Activated CD4-positive, alpha-beta memory T cell treated with anti-CD3 and anti-CD28 coated beads for 36 hours (primary cell): ENCODE data around the gene DRAM2. TPM values are rescaled to one million over a fixed set of nuclear protein-coding genes. Genes with fewer than 3 reads are reported as not detected.
A peak's percentile ranks its signal among the peaks of the same experiment; 100 is the strongest.

Experiments used
- CTCF ChIA-PET: fragments of 350-600 bp; sonication (Branson Sonifier 250); formaldehyde crosslinking; loops from one replicate; lab custom pipeline; 2021; ENCODE audit warnings: antibody characterized with exemption, inconsistent platforms; lab: Charles Lee
- POLR2A ChIA-PET: fragments of 350-600 bp; sonication (Branson Sonifier 250); formaldehyde crosslinking; loops from one replicate; lab custom pipeline; 2021; ENCODE audit warnings: antibody characterized with exemption; lab: Charles Lee
- DNase-seq: peaks from one replicate; pipeline ENCODE4 v3.0.0-alpha.2; 2020
- H3K27ac Mint-ChIP-seq: one replicate; pipeline ENCODE4 v1.8.0; 2021; ENCODE audit warnings: mixed read lengths
- H3K27me3 Mint-ChIP-seq: one replicate; pipeline ENCODE4 v1.8.0; 2021; ENCODE audit warnings: mixed read lengths
- H3K36me3 Mint-ChIP-seq: one replicate; pipeline ENCODE4 v1.8.0; 2021; ENCODE audit warnings: mixed read lengths
- H3K4me1 Mint-ChIP-seq: one replicate; pipeline ENCODE4 v1.8.0; 2021; ENCODE audit warnings: low read depth, mixed read lengths
- H3K4me3 Mint-ChIP-seq: one replicate; pipeline ENCODE4 v1.8.0; 2021; ENCODE audit warnings: mild to moderate bottlenecking, mixed read lengths
- H3K9me3 Mint-ChIP-seq: one replicate; pipeline ENCODE4 v1.8.0; 2021; ENCODE audit warnings: mixed read lengths
- intact Hi-C: fragments of 100-400 bp; cut with micrococcal nuclease; formaldehyde crosslinking; loops from one replicate; pipeline ENCODE4 v1.15.1; 2023
- total RNA-seq, 2 experiments: library from RNA; stranded (reverse); gene quantifications; one replicate each; pipeline ENCODE4 v1.2.3, GENCODE V29; 2021

The DRAM2 gene
- total RNA-seq, 2 experiments from 2014 or later: 30.1 to 30.5 TPM

DNA sequence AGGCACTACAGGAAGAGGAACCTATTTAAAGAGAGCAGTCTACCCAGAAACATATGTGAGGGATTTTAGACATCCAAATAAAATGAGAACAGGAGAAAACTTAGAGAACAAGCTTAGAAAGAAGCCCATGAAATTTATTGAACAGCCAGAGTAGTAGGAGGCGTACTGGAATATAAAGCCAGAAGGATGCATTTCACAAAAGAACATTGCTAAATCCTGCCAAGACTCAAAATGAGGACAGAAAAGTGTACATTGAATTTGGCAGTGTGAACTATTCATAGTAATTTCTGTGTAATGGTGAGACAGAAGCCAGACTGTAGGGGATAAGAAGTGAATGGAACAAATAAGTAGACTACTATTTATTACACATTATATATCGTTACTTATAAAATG is 22.6 kb upstream of the DRAM2 start:
- no peak overlapping the region for H3K27ac Mint-ChIP-seq
- no peaks in the 10 kb centered on the region for H3K9me3 Mint-ChIP-seq

DNA sequence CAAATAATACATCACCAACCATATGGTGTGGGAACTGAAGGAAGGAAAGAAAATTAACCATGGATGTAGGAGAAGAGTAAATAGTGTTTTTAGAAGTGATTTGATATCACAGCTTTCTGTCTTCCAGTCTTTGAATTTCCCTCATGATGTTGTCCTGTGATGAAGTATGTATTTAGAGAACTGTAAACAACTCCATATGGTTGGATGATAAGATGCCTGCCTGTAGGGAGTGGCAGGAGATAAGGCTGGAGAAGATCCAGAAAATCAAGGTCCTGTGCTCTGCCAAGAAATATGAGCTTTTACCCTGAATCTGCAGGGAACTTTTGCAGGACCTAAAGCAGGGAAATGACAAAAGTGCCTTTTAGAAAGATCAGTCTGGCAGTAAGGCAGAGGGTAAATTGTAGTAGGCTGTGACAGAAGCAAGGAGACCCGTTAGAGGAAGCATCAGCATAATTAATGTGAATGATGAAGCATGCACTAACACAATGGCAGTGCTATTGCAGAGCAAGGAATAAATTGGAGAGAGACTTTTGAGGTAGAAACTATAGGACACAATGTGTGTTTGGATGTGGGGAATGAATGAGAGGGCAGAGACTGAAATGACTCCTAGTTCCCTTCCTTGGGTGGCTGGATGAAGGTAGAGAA is 22.1 kb upstream of the DRAM2 start:
- H3K4me3 Mint-ChIP-seq: no peak overlapping the region
- no peaks in the 10 kb centered on the region for H3K27me3 Mint-ChIP-seq
- H3K36me3 Mint-ChIP-seq: peaks cover 12% of the 10 kb centered on the region
- CTCF ChIA-PET: no interaction called here
- peaks cover 9% of the 10 kb centered on the region for H3K4me1 Mint-ChIP-seq
- POLR2A ChIA-PET: interaction anchor here (0.6 kb wide), 1 partner anchor 1046 kb away, joined by 4 read pairs; no protein-coding TSS in a partner anchor
- H3K9me3 Mint-ChIP-seq: no peaks in the 10 kb centered on the region
- H3K27ac Mint-ChIP-seq: no peak overlapping the region
- DNase-seq: no peak
- intact Hi-C loops: no loop called here

More for the DNA sequence above, 22.6 kb upstream of the DRAM2 start:
- no peak for DNase-seq
- H3K36me3 Mint-ChIP-seq: peaks cover 12% of the 10 kb centered on the region
- CTCF ChIA-PET: no interaction called here
- intact Hi-C loops: no loop called here
- H3K27me3 Mint-ChIP-seq: no peaks in the 10 kb centered on the region
- H3K4me1 Mint-ChIP-seq: peaks cover 9% of the 10 kb centered on the region
- POLR2A ChIA-PET: no interaction called here
- H3K4me3 Mint-ChIP-seq: no peak overlapping the region

DNA sequence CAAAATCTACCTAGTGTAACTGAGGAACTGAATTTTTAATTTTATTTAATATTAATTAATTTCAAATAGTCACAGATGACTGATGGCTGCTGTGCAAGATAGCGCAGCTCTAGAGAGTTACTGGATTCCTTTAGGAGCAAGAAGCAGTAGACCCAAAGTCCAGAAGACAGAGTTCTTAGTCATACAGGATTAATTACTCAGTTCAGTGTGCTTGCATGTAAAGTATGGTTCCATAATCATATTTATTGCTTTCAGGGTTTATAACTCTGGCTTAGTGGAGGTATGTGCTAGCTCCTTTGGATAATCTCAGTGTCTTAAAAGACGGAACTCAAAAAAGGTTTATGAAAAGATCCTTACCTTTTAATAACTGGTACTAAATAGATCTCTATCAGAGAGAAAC is 17.5 kb upstream of the DRAM2 start:
- Mint-ChIP-seq H3K4me1 (peaks cover 37% of the 10 kb centered on the region), H3K4me3 (no peak overlapping the region), H3K36me3 (peaks cover 43% of the 10 kb centered on the region), H3K9me3 (no peaks in the 10 kb centered on the region), H3K27ac (no peak overlapping the region), H3K27me3 (no peaks in the 10 kb centered on the region)
- POLR2A ChIA-PET: no interaction called here
- DNase-seq: no peak
- CTCF ChIA-PET: interaction anchor here (2.1 kb wide), 1 partner anchor 126 kb away, joined by 6 read pairs; no protein-coding TSS in a partner anchor
- intact Hi-C loops: no loop called here

DNA sequence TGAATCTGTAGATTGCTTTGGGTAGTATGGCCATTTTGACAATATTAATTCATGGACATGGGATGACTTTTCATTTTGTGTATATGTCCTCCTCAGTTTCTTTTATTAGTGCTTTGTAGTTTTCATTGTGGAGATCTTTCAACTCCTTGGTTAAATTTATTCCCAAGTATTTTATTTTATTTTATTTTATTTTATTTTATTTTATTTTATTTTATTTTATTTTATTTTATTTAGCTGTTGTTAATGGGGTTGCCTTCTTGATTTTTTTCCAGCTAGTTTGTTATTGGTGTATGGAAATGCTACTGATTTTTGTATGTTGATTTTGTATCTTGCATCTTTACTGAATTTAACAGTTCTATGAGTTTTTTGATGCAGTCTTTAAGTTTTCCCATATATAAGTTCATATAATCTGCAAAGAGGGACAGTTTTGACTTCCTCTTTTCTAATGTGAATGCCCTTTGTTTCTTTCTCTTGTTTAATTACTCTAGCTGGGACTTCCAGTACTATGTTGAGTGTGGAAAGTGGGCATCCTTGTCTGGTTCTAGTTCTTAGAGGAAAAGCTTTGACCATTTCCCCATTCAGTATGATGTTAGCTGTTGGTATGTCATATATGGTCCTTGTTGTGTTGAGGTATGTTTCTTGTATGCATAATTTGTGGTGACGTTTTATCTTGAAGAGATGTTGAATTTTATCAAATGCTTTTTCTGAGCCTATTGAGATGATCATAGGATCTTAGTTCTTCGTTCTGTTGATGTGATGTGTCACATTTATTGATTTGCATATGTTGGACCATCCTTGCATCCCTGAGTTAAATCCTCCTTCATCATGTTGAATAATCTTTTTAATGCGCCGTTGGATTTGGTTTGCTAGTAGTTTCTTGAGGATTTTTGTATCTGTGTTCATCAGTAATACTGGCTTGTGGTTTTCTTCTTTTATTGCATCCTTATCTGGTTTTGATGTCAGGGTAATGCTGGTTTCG is 14.4 kb upstream of the DRAM2 start:
- Mint-ChIP-seq H3K4me1 (peaks cover 54% of the 10 kb centered on the region), H3K9me3 (no peaks in the 10 kb centered on the region), H3K27me3 (no peaks in the 10 kb centered on the region), H3K4me3 (no peak overlapping the region), H3K27ac (no peak overlapping the region), H3K36me3 (peaks cover 62% of the 10 kb centered on the region)
- ChIA-PET POLR2A (no interaction called here), CTCF (interaction anchor here (0.7 to 1.0 kb wide), 2 partner anchors 123 to 1313 kb away, joined by 3 read pairs; no protein-coding TSS in a partner anchor)
- DNase-seq: no peak
- intact Hi-C loops: no loop called here

DNA sequence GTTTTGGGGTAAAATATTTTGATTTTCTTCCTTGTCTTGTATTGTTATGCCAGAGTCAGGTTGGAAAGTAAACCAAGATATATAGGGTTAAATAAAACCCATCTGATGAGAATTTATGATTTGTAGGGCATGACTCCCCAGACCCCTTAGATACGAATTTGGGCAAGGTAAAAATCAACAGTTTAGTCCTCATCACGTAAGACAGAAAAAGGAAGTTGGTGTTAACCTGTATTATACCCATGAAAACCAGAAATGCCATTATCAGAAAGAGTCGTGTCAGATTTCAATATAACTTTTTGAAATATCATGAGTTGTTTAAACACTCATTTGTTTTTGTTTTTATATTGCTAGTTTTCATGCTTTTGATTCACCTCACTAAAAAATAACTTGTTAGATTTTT is 11.9 kb upstream of the DRAM2 start:
- ChIA-PET POLR2A (no interaction called here), CTCF (no interaction called here)
- no peak for DNase-seq
- no peaks in the 10 kb centered on the region for H3K27me3 Mint-ChIP-seq
- no peaks in the 10 kb centered on the region for H3K9me3 Mint-ChIP-seq
- peaks cover 73% of the 10 kb centered on the region for H3K4me1 Mint-ChIP-seq
- H3K36me3 Mint-ChIP-seq: peaks cover 71% of the 10 kb centered on the region
- H3K27ac Mint-ChIP-seq: no peak overlapping the region
- no peak overlapping the region for H3K4me3 Mint-ChIP-seq
- intact Hi-C loops: loop anchor here (2.0 kb wide), 1 partner anchor 37 kb away; no protein-coding TSS in a partner anchor

DNA sequence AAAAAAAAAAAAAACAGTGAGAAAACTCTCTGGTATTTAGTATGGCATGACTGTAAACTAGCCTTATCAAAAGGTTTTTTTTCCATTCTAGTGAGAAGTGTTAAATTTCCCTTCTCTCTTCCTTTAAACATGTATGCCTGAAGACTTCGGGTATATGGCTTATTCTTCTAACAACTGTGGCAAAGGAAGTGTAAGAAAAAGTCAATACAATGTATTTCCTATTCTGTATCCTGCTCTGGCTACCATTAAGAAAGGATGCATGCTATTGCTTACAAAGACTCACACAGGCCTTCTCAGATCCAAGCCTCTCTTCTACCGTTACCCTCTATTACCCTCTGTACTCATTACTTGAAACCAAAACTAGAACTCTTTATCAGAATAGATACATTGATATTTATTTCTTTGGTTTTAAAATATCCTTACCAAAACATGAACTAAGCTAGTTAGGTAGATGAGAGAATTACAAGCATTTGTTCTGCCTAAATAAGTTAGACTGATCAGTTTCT is 8.5 kb upstream of the DRAM2 start:
- intact Hi-C loops: loop anchor here (1.0 to 10.0 kb wide), 3 partner anchors 8 to 274 kb away; partner anchors contain the start of genes CD53, CEPT1 and DRAM2
- POLR2A ChIA-PET: no interaction called here
- H3K9me3 Mint-ChIP-seq: no peaks in the 10 kb centered on the region
- H3K27me3 Mint-ChIP-seq: no peaks in the 10 kb centered on the region
- H3K4me1 Mint-ChIP-seq: peaks cover 74% of the 10 kb centered on the region
- CTCF ChIA-PET: no interaction called here
- no peak for DNase-seq
- peaks cover 48% of the 10 kb centered on the region for H3K36me3 Mint-ChIP-seq
- no peak overlapping the region for H3K27ac Mint-ChIP-seq
- no peak overlapping the region for H3K4me3 Mint-ChIP-seq

DNA sequence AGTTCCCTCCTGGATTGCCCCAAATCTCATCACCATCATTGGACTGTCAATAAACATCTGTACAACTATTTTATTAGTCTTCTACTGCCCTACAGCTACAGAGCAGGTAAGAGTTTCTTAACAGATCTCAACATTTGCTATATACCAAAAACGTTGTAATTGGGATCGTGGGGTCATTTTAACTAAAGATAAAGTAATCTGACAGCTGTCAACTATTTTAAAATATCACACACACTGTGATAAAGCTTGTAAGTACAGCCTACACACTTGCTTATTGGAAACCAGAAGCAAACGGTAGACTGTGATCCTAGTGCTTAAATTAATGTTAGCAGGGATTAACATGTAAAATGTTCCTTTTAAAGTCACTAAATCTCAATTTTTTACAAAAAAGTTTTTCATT is 8.1 kb upstream of the DRAM2 start:
- intact Hi-C loops: loop anchor here (1.0 to 10.0 kb wide), 5 partner anchors 8 to 273 kb away; partner anchors contain the start of genes CD53, CEPT1 and DRAM2
- Mint-ChIP-seq H3K4me1 (peaks cover 74% of the 10 kb centered on the region), H3K27ac (no peak overlapping the region), H3K36me3 (peaks cover 43% of the 10 kb centered on the region), H3K9me3 (no peaks in the 10 kb centered on the region), H3K4me3 (no peak overlapping the region), H3K27me3 (no peaks in the 10 kb centered on the region)
- CTCF ChIA-PET: no interaction called here
- DNase-seq: no peak
- POLR2A ChIA-PET: no interaction called here

DNA sequence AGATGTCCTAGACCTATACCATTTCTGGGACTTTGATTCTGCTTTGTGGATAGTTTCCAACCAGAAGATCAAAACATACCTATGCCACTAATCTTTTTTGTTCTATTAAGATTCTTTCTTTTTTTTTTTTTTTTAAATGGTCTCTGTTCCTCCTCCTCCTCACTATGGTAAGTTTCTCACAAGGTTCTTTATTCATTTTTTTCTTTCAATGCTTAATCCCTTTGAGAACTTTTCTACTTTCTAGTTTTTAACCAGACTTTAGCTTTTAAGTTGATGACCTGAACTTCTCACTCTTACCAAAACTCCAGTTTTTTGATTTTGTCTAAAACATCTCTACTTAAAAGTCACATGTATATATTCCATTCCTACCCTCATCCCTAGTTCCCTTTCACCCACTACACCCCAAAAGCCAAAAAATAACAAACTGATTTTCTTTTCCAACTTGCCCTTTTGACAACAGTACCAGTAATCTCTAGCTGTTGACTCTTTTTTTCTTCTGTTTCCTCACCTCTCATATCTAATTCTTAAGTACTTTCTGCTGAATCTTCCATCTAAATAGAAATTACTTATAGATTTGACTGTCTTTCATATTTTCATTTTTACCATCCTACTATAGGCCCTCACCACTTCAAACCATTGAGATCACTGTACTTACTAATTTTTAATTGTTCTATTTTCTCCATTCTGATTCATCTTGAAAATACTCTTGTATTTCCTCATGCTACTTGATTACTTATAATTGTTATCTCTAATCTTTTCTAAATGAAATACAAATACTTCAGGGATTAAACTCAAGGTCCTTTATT is 6.3 kb upstream of the DRAM2 start:
- H3K4me3 Mint-ChIP-seq: no peak overlapping the region
- no peaks in the 10 kb centered on the region for H3K9me3 Mint-ChIP-seq
- peaks cover 71% of the 10 kb centered on the region for H3K4me1 Mint-ChIP-seq
- DNase-seq: no peak
- intact Hi-C loops: loop anchor here (2.0 to 10.0 kb wide), 4 partner anchors 53 to 271 kb away; partner anchors contain the start of gene CD53
- POLR2A ChIA-PET: interaction anchor here (1.0 kb wide), 1 partner anchor 37 kb away, joined by 3 read pairs; no protein-coding TSS in a partner anchor
- H3K27ac Mint-ChIP-seq: peak overlapping the region; percentile 75
- H3K27me3 Mint-ChIP-seq: no peaks in the 10 kb centered on the region
- peaks cover 28% of the 10 kb centered on the region for H3K36me3 Mint-ChIP-seq
- CTCF ChIA-PET: interaction anchor here (0.6 kb wide), 2 partner anchors 32 to 68 kb away, joined by 3 to 5 read pairs; no protein-coding TSS in a partner anchor

DNA sequence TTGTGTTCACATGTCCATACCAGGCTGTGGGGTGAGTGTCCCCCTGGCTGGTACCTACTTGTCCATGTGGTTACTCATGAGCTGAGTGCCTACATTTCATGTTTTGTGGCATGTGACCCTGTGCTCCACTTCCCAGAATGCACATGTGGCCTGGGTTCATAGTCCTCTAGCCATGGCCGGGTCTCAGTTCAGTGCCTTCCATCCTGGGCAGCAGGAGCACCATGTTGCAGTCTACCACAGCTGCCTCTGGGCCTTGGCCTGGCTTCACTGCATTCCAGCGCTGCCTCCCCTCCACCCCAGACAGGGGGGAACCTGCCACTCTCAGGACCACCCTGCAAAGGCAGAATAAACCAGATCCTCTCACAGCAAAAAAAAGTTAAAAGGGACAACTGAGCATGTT is 5.6 kb upstream of the DRAM2 start:
- Mint-ChIP-seq H3K36me3 (peaks cover 24% of the 10 kb centered on the region), H3K4me3 (no peak overlapping the region), H3K27me3 (no peaks in the 10 kb centered on the region), H3K4me1 (peaks cover 70% of the 10 kb centered on the region), H3K27ac (peak overlapping the region; percentile 42), H3K9me3 (no peaks in the 10 kb centered on the region)
- intact Hi-C loops: loop anchor here (10.0 kb wide), 2 partner anchors 259 to 271 kb away; partner anchors contain the start of gene CD53
- ChIA-PET POLR2A (interaction anchor here (1.0 kb wide), 1 partner anchor 37 kb away, joined by 3 read pairs; no protein-coding TSS in a partner anchor), CTCF (interaction anchor here (0.6 kb wide), 1 partner anchor 69 kb away, joined by 5 read pairs; no protein-coding TSS in a partner anchor)
- DNase-seq: no peak

DNA sequence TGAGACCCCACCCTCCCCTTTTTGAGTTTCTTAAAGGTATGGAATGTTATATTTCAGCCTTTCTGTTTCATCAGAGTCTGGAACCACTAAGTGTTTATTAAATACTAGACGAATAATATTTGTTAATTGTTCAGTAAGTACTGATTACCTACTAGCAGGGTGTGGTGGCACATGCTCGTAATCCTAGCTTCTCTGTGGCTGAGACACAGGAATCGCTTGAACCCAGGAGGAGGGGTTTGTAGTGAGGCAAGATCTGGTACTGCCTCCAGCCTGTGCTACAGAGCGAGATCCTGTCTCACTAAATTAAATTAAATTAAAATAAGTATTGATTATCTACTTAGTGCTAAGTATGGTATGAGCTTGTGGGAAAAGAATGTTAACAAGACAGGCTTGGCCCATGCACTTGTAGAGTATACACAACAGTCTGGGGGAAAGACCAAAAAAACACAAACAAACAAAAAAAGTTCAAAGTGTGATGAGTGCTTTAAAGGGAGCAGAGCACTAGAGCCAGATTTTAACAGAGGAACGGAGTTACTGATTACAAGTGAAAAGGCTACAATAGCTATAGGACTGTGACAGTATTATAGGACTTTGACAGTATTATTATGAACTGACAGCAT is 2.6 kb upstream of the DRAM2 start:
- no peak for DNase-seq
- intact Hi-C loops: loop anchor here (5.0 to 10.0 kb wide), 4 partner anchors 135 to 305 kb away; partner anchors contain the start of genes ATP5PB, CD53 and WDR77
- ChIA-PET POLR2A (no interaction called here), CTCF (interaction anchor here (0.6 to 1.5 kb wide), 2 partner anchors 10 to 83 kb away, joined by 3 read pairs; no protein-coding TSS in a partner anchor)
- Mint-ChIP-seq H3K27ac (no peak overlapping the region), H3K36me3 (peaks cover 4% of the 10 kb centered on the region), H3K4me1 (peaks cover 55% of the 10 kb centered on the region), H3K4me3 (no peak overlapping the region), H3K9me3 (no peaks in the 10 kb centered on the region), H3K27me3 (no peaks in the 10 kb centered on the region)
